IPS DF 6.9 (cell line): ENCODE measurements around the gene CCDC183.
"Not testable (repeated sequence)": the region's sequence is repeated elsewhere in the genome, so short reads cannot be mapped to it uniquely, and the experiment has no call there.

ENCODE experiments used
- DNase-seq: peaks from one replicate; pipeline ENCODE4 v3.0.0-alpha.2; 2013; ENCODE audit warnings: low read depth, low spot score
- H3K27ac ChIP-seq: one replicate; pipeline ENCODE4 v1.5.1; 2013; ENCODE audit warnings: low read length, control low read depth
- H3K27me3 ChIP-seq: 2 replicates; pipeline ENCODE4 v1.6.1; 2013; ENCODE audit warnings: mild to moderate bottlenecking, low read length; ENCODE audit not compliant: control insufficient read depth, insufficient read depth
- H3K36me3 ChIP-seq: 2 replicates; pipeline ENCODE4 v1.6.1; 2013; ENCODE audit warnings: low read length; ENCODE audit not compliant: control insufficient read depth, insufficient read depth
- H3K4me1 ChIP-seq: 2 replicates; pipeline ENCODE4 v1.6.1; 2013; ENCODE audit warnings: low read length; ENCODE audit not compliant: control insufficient read depth, insufficient read depth
- H3K4me3 ChIP-seq: 2 replicates; pipeline ENCODE4 v1.5.1; 2013; ENCODE audit warnings: mild to moderate bottlenecking, low read length
- H3K9me3 ChIP-seq: 2 replicates; pipeline ENCODE4 v1.6.1; 2013; ENCODE audit warnings: low read length, inconsistent platforms; ENCODE audit not compliant: control insufficient read depth, insufficient read depth
- WGBS: extraction: QIAGEN DNeasy Blood & Tissue Kit; methylation state at CpG from one replicate; pipeline ENCODE4 v1.1.7; 2013; ENCODE audit warnings: mixed read lengths, missing lambda C conversion rate; ENCODE audit not compliant: insufficient read length, insufficient coverage; 5-methylcytosine and 5-hydroxymethylcytosine counted together

Gene CCDC183

DNA sequence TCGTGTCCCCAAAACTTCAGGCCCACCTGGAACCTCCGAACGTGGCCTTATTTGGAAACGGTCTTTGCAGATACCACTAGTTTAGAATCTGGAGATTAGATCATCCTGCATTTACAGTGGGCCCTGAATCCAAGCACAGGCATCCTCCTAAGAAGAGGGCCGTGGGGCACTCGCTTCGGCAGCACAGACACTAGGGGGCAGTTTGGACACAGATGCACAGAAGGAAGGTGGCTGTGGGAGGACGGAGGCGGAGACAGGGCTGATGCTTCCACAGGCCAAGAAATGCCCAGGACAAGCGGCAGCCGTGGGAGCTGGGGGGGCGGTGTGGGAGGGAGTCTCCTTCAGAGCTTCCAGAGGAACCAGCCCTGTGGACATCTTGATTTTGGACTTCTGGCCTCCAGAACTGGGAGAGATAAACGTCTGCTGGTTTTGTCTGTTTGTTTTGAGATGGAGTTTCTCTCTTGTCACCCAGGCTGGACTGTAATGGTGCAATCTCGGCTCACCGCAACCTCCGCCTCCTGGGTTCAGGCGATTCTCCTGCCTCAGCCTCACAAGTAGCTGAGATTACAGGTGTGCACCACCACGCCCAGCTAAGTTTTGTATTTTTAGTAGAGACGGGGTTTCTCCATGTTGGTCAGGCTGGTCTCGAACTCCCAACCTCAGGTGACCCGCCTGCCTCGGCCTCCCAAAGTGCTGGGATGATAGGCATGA, 35.1 kb upstream of the CCDC183 start:
- WGBS: no CpG with 5 or more reads among the region's 22 CpGs
- H3K27ac ChIP-seq, H3K27me3 ChIP-seq, H3K9me3 ChIP-seq, H3K4me3 ChIP-seq, DNase-seq, H3K4me1 ChIP-seq, H3K36me3 ChIP-seq: not testable (repeated sequence)

DNA sequence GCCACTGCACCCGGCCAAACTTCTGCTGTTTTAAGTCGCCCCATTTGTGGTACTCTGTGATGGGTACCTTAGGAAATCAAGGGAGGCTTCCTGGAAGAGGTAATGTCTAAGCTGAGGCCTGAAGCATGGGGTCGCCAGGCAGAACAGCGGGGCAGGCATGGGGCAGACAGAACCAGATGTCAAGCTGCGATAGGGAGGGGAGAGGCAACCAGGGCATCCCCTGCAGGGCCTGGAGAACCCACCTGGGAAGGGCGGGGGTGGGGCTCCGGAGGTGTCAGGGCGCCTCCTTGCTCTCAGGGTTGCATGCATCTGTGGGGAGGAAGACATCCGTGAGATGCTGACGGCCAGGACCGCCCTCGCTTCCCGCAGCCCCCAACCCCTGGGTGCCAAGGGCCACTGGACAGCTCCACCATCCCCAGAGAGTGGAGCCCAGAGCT, 34.6 kb upstream of the CCDC183 start:
- Histone ChIP-seq H3K9me3 (no peaks in the 10 kb centered on the region), H3K4me3 (no peak overlapping the region), H3K4me1 (peaks cover 4% of the 10 kb centered on the region; the same call in 1 of the 2 replicates), H3K27ac (no peak overlapping the region), H3K27me3 (no peaks in the 10 kb centered on the region), H3K36me3 (no peaks in the 10 kb centered on the region)
- WGBS: no CpG with 5 or more reads among the region's 13 CpGs
- no peak for DNase-seq

- WGBS: no CpG with 5 or more reads among the region's 17 CpGs
- Histone ChIP-seq H3K9me3 (no peaks in the 10 kb centered on the region), H3K36me3 (no peaks in the 10 kb centered on the region), H3K4me3 (no peak overlapping the region), H3K27me3 (no peaks in the 10 kb centered on the region), H3K4me1 (peaks cover 4% of the 10 kb centered on the region; the same call in 1 of the 2 replicates), H3K27ac (no peak overlapping the region)
- no peak for DNase-seq
These were observed 33.9 kb upstream of the CCDC183 start for GRCh38 chr9:136762221-136762691.

DNA sequence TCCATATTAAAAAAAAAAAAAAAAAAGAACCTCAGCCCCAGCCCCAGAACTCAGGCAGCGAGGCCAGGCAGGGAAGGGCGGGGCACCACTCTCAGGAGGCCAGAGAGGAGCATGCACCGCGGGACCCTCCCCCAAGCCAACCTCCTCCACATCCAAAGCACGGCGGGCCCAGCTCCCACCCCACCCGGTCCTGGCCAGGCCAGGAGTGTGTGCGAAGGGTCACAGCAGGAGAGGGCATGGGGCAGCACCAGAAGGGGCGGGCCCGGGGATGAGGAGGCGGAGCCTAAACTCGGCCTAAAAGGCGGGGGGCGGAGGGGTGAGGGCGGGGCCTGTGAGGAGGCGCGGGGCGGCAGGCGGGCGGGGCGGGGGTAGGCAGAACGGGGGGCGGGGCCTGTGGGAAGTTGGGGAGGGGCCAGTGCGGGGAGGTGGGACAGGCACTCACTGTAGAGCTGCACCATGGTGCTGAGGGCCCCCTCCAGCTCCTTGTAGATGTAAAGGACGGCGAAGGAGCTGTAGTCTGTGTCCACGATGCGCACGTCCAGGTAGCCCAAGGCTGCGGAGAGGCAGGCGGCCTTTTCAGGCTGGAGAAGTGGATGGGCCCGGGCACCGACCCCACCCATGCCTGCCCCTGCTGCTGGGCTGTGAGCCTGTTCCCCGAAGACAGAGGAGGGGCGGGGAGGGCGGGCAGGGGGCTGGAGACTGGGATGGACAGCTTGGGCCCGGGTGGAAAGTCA, 33.1 kb upstream of the CCDC183 start:
- no peaks in the 10 kb centered on the region for H3K9me3 ChIP-seq
- H3K27ac ChIP-seq: no peak overlapping the region
- WGBS: no CpG with 5 or more reads among the region's 37 CpGs
- peak overlapping the region; percentile 10; the same call in 1 of the 2 replicates for H3K4me3 ChIP-seq
- H3K4me1 ChIP-seq: peaks cover 4% of the 10 kb centered on the region; the same call in 1 of the 2 replicates
- DNase-seq: peak; percentile 77
- H3K36me3 ChIP-seq: no peaks in the 10 kb centered on the region
- H3K27me3 ChIP-seq: no peaks in the 10 kb centered on the region

- Histone ChIP-seq H3K4me1 (0 out of 2 replicates have a peak, but pooled peaks cover 4% of the 10 kb centered on the region), H3K36me3 (no peaks in the 10 kb centered on the region), H3K9me3 (no peaks in the 10 kb centered on the region), H3K4me3 (no peak overlapping the region), H3K27ac (no peak overlapping the region), H3K27me3 (no peaks in the 10 kb centered on the region)
- WGBS: no CpG with 5 or more reads among the region's 14 CpGs
- no peak for DNase-seq
These were observed 32.5 kb upstream of the CCDC183 start for GRCh38 chr9:136763649-136764035.

- Histone ChIP-seq H3K4me3 (peak within 1 kb of the TSS; percentile 10; the same call in 1 of the 2 replicates), H3K9me3 (no peaks in the 10 kb centered on the region), H3K36me3 (no peaks in the 10 kb centered on the region), H3K27me3 (no peaks in the 10 kb centered on the region), H3K27ac (no peak within 1 kb of the TSS), H3K4me1 (0 out of 2 replicates have a peak, but pooled peaks cover 4% of the 10 kb centered on the region)
- WGBS: no CpG with 5 or more reads among the region's 14 CpGs
- DNase-seq: no peak
These were observed 31.7 kb upstream of the CCDC183 start, which contains the start of gene LCN15 for GRCh38 chr9:136764301-136764891. LCN15 (minus strand) TSS chr9:136764518; CDS start chr9:136764488, 30 bp downstream.

DNA sequence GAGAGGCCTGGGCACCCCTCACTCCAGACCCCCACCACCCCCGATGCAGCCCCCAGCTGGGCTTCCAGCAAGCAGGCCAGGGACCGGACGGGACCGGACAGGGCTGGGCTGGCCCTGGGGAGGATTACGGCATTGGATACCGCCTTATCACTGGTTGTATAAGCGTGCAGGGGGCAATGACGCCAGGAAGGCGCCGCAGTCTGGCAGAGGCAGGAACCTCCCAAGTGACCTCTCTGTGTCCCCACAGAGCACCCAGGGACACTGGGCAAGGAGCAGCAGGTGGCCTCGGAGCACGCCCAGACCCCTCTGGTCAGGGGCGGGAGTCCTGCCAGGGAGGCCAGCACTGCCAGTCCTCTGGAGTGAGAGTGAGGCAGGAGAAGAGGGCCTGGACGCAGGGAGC, 31.1 kb upstream of the CCDC183 start:
- no peaks in the 10 kb centered on the region for H3K9me3 ChIP-seq
- H3K27me3 ChIP-seq: no peaks in the 10 kb centered on the region
- H3K27ac ChIP-seq: no peak overlapping the region
- H3K4me3 ChIP-seq: no peak overlapping the region
- no peak for DNase-seq
- no peaks in the 10 kb centered on the region for H3K36me3 ChIP-seq
- WGBS: no CpG with 5 or more reads among the region's 14 CpGs
- 0 out of 2 replicates have a peak, but pooled peaks cover 4% of the 10 kb centered on the region for H3K4me1 ChIP-seq

DNA sequence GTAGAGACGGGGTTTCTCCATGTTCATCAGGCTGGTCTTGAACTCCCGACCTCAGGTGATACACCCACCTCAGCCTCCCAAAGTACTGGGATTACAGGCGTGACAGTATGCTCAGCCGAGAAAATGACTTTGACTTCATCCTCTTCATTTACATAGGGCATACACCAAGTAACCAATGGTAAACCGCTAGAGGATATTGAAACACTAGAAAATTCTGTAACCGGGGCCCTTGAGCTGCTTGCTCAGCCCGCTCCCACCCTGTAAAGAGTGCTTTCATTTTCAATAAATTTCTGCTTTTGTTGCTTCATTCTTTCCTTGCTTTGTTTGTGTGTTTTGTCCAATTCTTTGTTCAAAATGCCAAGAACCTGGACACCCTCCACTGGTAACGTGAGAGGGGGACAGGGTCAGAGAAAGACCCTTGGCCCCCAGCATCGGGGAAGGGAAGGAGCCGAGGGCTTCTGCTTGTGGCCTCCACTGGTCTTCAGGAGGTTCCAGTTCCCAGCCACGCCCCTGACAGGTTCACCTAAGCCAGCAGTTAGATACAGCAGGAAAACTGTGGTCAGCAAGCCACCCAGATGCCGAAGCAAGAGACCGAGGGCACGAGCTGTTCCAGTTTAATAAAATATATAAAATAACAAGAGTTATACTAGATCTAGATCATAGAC, 30.3 kb upstream of the CCDC183 start:
- H3K4me3 ChIP-seq, H3K27me3 ChIP-seq, H3K9me3 ChIP-seq, H3K36me3 ChIP-seq, H3K27ac ChIP-seq, DNase-seq, H3K4me1 ChIP-seq: not testable (repeated sequence)
- WGBS: no CpG with 5 or more reads among the region's 14 CpGs

GRCh38 chr9:136766410-136767120, 29.6 kb upstream of the CCDC183 start:
- no CpG with 5 or more reads among the region's 18 CpGs for WGBS
- not testable (repeated sequence) for H3K27me3 ChIP-seq, DNase-seq, H3K4me1 ChIP-seq, H3K4me3 ChIP-seq, H3K9me3 ChIP-seq, H3K27ac ChIP-seq, H3K36me3 ChIP-seq
